H9 (cell line): ENCODE data around the gene NRCAM. TPM values are rescaled to one million over a fixed set of nuclear protein-coding genes. Genes with fewer than 3 reads are reported as not detected.

Source experiments
- DNase-seq: peaks from one replicate; pipeline ENCODE4 v3.0.0-alpha.2; 2017
- H2AFZ ChIP-seq: one replicate; pipeline ENCODE4 v1.6.1; 2013; ENCODE audit warnings: mild to moderate bottlenecking, low read length, control low read depth, moderate library complexity
- H2AK5ac ChIP-seq: 2 replicates; pipeline ENCODE4 v1.6.1; 2013; ENCODE audit warnings: low read length, control low read depth, mixed read lengths; ENCODE audit not compliant: insufficient read length
- H2BK120ac ChIP-seq: one replicate; pipeline ENCODE4 v1.6.1; 2013; ENCODE audit warnings: low read depth, mild to moderate bottlenecking, low read length, control low read depth, inconsistent platforms; ENCODE audit not compliant: poor library complexity, severe bottlenecking
- H2BK12ac ChIP-seq: 2 replicates; pipeline ENCODE4 v1.6.1; 2013; ENCODE audit warnings: low read length, control low read depth, mixed read lengths, low read depth; ENCODE audit not compliant: insufficient read length
- H2BK15ac ChIP-seq: 2 replicates; pipeline ENCODE4 v1.6.1; 2013; ENCODE audit warnings: low read depth, low read length, control low read depth
- H2BK20ac ChIP-seq: one replicate; pipeline ENCODE4 v1.6.1; 2013; ENCODE audit warnings: low read depth, mild to moderate bottlenecking, low read length, control low read depth, inconsistent platforms; ENCODE audit not compliant: poor library complexity, severe bottlenecking
- H2BK5ac ChIP-seq: 2 replicates; pipeline ENCODE4 v1.6.1; 2013; ENCODE audit warnings: low read length, control low read depth, mixed read lengths; ENCODE audit not compliant: insufficient read length
- H3K14ac ChIP-seq: 2 replicates; pipeline ENCODE4 v1.6.1; 2013; ENCODE audit warnings: low read length, control low read depth; ENCODE audit not compliant: insufficient read depth
- H3K18ac ChIP-seq: 2 replicates; pipeline ENCODE4 v1.6.1; 2013; ENCODE audit warnings: low read depth, mild to moderate bottlenecking, mixed read lengths, low read length, control low read depth; ENCODE audit not compliant: insufficient read length
- H3K23ac ChIP-seq: 2 replicates; pipeline ENCODE4 v1.6.1; 2013; ENCODE audit warnings: low read length, control low read depth, mixed read lengths, low read depth; ENCODE audit not compliant: insufficient read length
- H3K23me2 ChIP-seq: 2 replicates; pipeline ENCODE4 v1.6.1; 2013; ENCODE audit warnings: low read depth, mild to moderate bottlenecking, mixed read lengths, low read length, control low read depth; ENCODE audit not compliant: insufficient read length, poor library complexity, severe bottlenecking
- H3K27ac ChIP-seq: 2 replicates; pipeline ENCODE4 v1.5.1; 2013; ENCODE audit warnings: low read length, control low read depth, mixed read lengths, low read depth; ENCODE audit not compliant: insufficient read length
- H3K27me3 ChIP-seq: 2 replicates; pipeline ENCODE4 v1.6.1; 2013; ENCODE audit warnings: low read length, control low read depth, inconsistent platforms; ENCODE audit not compliant: insufficient read depth
- H3K4ac ChIP-seq: 2 replicates; pipeline ENCODE4 v1.6.1; 2013; ENCODE audit warnings: low read depth, mild to moderate bottlenecking, control low read depth, inconsistent platforms, low read length, moderate library complexity
- H3K4me1 ChIP-seq: 2 replicates; pipeline ENCODE4 v1.6.1; 2013; ENCODE audit warnings: low read length, control low read depth, inconsistent platforms; ENCODE audit not compliant: insufficient read depth
- H3K4me2 ChIP-seq: 2 replicates; pipeline ENCODE4 v1.6.1; 2013; ENCODE audit warnings: low read length, control low read depth, mixed read lengths; ENCODE audit not compliant: insufficient read length, insufficient read depth
- H3K56ac ChIP-seq: 2 replicates; pipeline ENCODE4 v1.6.1; 2013; ENCODE audit warnings: low read depth, mild to moderate bottlenecking, mixed read lengths, low read length, control low read depth; ENCODE audit not compliant: insufficient read length
- H3K79me1 ChIP-seq: 2 replicates; pipeline ENCODE4 v1.6.1; 2013; ENCODE audit warnings: low read depth, mild to moderate bottlenecking, moderate library complexity, low read length, control low read depth, inconsistent platforms; ENCODE audit not compliant: insufficient read depth, poor library complexity, severe bottlenecking
- H3K79me2 ChIP-seq: 2 replicates; pipeline ENCODE4 v1.6.1; 2013; ENCODE audit warnings: low read length, control low read depth, inconsistent platforms; ENCODE audit not compliant: insufficient read depth
- H3K9ac ChIP-seq: 2 replicates; pipeline ENCODE4 v1.6.1; 2013; ENCODE audit warnings: low read length, control low read depth, mixed read lengths; ENCODE audit not compliant: insufficient read length; ENCODE audit errors: extremely low read depth
- H3K9me3 ChIP-seq: one replicate; pipeline ENCODE4 v1.6.1; 2013; ENCODE audit warnings: low read depth, low read length, inconsistent platforms; ENCODE audit not compliant: control insufficient read depth
- H3T11ph ChIP-seq: one replicate; pipeline ENCODE4 v1.6.1; 2013; ENCODE audit warnings: mild to moderate bottlenecking, low read length, control low read depth, inconsistent platforms
- H4K20me1 ChIP-seq: one replicate; pipeline ENCODE4 v1.6.1; 2013; ENCODE audit not compliant: control insufficient read depth, insufficient read length, insufficient read depth
- H4K5ac ChIP-seq: 2 replicates; pipeline ENCODE4 v1.6.1; 2013; ENCODE audit warnings: low read depth, mild to moderate bottlenecking, mixed read lengths, low read length, control low read depth; ENCODE audit not compliant: insufficient read length
- H4K8ac ChIP-seq: replicated peaks from 2 replicates; pipeline ENCODE4 v1.6.1; 2013; ENCODE audit warnings: low read length, control low read depth, mixed read lengths, low read depth; ENCODE audit not compliant: insufficient read length
- H4K91ac ChIP-seq: 2 replicates; pipeline ENCODE4 v1.6.1; 2013; ENCODE audit warnings: low read depth, mild to moderate bottlenecking, moderate library complexity, mixed read lengths, low read length, control low read depth; ENCODE audit not compliant: insufficient read length
- H3K27ac Mint-ChIP-seq, 3 experiments: 2 replicates in 2 of 3; 3 replicates in 1 of 3; pipeline ENCODE4 v1.8.0; 2020 to 2021; ENCODE audit warnings: mixed read lengths in 3 of 3, mild to moderate bottlenecking in 1 of 3, moderate library complexity in 1 of 3
- H3K27me3 Mint-ChIP-seq: 2 replicates; pipeline ENCODE4 v1.8.0; 2021; ENCODE audit warnings: low read depth, mild to moderate bottlenecking, moderate library complexity, mixed read lengths
- H3K36me3 Mint-ChIP-seq, 3 experiments: 2 replicates in 2 of 3; 3 replicates in 1 of 3; pipeline ENCODE4 v1.8.0; 2020 to 2021; ENCODE audit warnings: low read depth in 3 of 3, mixed read lengths in 3 of 3; ENCODE audit not compliant: insufficient read depth in 1 of 3
- H3K4me1 Mint-ChIP-seq, 2 experiments: 2 replicates each; pipeline ENCODE4 v1.8.0; 2020; ENCODE audit warnings: mixed read lengths in 2 of 2
- H3K4me3 Mint-ChIP-seq, 2 experiments: 2 replicates in 1 of 2; 3 replicates in 1 of 2; pipeline ENCODE4 v1.8.0; 2020 to 2021; ENCODE audit warnings: mild to moderate bottlenecking in 2 of 2, mixed read lengths in 2 of 2, moderate library complexity in 1 of 2
- H3K9me3 Mint-ChIP-seq, 2 experiments: 2 replicates in 1 of 2; 3 replicates in 1 of 2; pipeline ENCODE4 v1.8.0; 2020; ENCODE audit warnings: mild to moderate bottlenecking in 2 of 2, mixed read lengths in 2 of 2, moderate library complexity in 1 of 2
- WGBS: extraction: QIAGEN DNeasy Blood & Tissue Kit; methylation state at CpG from one replicate; pipeline ENCODE4 v1.1.7; 2013; ENCODE audit warnings: missing lambda C conversion rate, low lambda C conversion rate, mixed read lengths; ENCODE audit not compliant: insufficient read length; ENCODE audit errors: extremely low coverage; 5-methylcytosine and 5-hydroxymethylcytosine counted together
- total RNA-seq: library from RNA; stranded (reverse); gene quantifications from 2 replicates; pipeline ENCODE4 v1.2.1, GENCODE V29; 2021
- TF ChIP-seq, protein P1 (sequence below): fragments of 200-600 bp; sonication (generic); conservative IDR thresholded peaks from 3 replicates; pipeline ENCODE4 v1.8.0; 2021; ENCODE audit warnings: antibody characterized with exemption, mild to moderate bottlenecking

NRCAM gene
- total RNA-seq, 1 experiment from 2014 or later: 2.3 TPM

DNA sequence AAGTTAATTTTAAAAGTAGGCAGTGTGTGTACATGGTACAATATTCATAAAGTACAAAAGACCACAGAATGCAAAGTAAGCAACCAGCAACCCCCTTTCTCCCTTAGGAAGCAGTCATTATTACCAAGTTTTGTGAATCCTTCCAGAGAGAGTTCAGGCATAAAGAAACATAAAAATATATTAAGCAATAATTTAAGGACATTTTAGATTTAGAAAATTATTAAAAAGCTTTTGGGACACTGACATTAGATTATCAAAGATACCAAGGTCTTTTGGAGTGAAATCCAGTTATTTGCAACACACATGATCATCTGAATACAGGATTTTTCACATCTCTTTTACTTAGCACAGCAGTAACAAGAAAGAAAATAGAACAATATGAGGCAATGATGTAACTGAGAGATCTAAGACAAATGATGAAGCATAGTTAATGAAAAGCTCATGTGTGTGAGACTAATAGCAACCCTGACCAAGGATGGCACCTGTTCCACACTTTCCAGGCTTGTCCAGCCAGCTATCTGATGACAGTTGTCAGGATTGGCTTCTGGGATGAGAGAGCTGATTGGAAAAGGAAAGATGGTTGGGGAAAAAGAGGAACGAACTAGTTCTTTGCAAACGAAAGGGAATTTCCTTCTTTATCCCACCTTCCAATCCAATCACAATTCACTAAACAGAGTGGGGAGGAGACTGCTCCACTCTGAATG, 210.6 kb downstream of the NRCAM start:
- Histone ChIP-seq H3T11ph (no peak overlapping the region), H3K9ac (no peak overlapping the region), H3K27me3 (no peaks in the 10 kb centered on the region), H2BK12ac (no peak overlapping the region), H2BK120ac (no peak overlapping the region), H4K8ac (no peak overlapping the region), H3K4me2 (no peak overlapping the region), H3K23me2 (no peaks in the 10 kb centered on the region), H3K27ac (no peak overlapping the region), H3K14ac (no peak overlapping the region), H3K4me1 (peaks cover 3% of the 10 kb centered on the region; the same call in 1 of the 2 replicates), H4K91ac (no peak overlapping the region), H3K79me1 (no peaks in the 10 kb centered on the region), H2BK15ac (no peak overlapping the region), H3K4ac (no peak overlapping the region), H4K5ac (no peak overlapping the region), H3K56ac (no peak overlapping the region), H3K23ac (no peak overlapping the region), H3K9me3 (no peaks in the 10 kb centered on the region), H3K18ac (no peak overlapping the region), H2AFZ (no peak overlapping the region), H2BK5ac (no peak overlapping the region), H2BK20ac (no peak overlapping the region), H2AK5ac (no peak overlapping the region), H4K20me1 (no peaks in the 10 kb centered on the region), H3K79me2 (no peaks in the 10 kb centered on the region)
- no peaks in the 10 kb centered on the region for H3K9me3 Mint-ChIP-seq
- no peak overlapping the region; a peak in 1 of 7 replicates for H3K27ac Mint-ChIP-seq
- H3K36me3 Mint-ChIP-seq: no peaks in the 10 kb centered on the region
- WGBS: no CpG with 5 or more reads among the region's 2 CpGs
- peaks cover 16 to 18% of the 10 kb centered on the region in 2 experiments for H3K4me1 Mint-ChIP-seq
- H3K27me3 Mint-ChIP-seq: no peaks in the 10 kb centered on the region
- TF ChIP-seq, protein P1, sequence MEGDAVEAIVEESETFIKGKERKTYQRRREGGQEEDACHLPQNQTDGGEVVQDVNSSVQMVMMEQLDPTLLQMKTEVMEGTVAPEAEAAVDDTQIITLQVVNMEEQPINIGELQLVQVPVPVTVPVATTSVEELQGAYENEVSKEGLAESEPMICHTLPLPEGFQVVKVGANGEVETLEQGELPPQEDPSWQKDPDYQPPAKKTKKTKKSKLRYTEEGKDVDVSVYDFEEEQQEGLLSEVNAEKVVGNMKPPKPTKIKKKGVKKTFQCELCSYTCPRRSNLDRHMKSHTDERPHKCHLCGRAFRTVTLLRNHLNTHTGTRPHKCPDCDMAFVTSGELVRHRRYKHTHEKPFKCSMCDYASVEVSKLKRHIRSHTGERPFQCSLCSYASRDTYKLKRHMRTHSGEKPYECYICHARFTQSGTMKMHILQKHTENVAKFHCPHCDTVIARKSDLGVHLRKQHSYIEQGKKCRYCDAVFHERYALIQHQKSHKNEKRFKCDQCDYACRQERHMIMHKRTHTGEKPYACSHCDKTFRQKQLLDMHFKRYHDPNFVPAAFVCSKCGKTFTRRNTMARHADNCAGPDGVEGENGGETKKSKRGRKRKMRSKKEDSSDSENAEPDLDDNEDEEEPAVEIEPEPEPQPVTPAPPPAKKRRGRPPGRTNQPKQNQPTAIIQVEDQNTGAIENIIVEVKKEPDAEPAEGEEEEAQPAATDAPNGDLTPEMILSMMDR: no peak
- no peak overlapping the region for H3K4me3 Mint-ChIP-seq
- DNase-seq: no peak
